NCI-H2196 (cell line): ENCODE data around the gene PYGB.
A peak's percentile ranks its signal among the peaks of the same experiment; 100 is the strongest.

Experiments
- DNase-seq: peaks from one replicate; lab custom pipeline; 2025; ENCODE audit not compliant: unreplicated experiment; lab: John Stamatoyannopoulos, UW

The PYGB gene

GRCh38 chr20:25247956-25248785 is at the start of gene PYGB:
TSS of gene PYGB (plus strand) at chr20:25248085. CDS start at chr20:25248179, 94 bp downstream.
- peak; percentile 83 for DNase-seq

DNA sequence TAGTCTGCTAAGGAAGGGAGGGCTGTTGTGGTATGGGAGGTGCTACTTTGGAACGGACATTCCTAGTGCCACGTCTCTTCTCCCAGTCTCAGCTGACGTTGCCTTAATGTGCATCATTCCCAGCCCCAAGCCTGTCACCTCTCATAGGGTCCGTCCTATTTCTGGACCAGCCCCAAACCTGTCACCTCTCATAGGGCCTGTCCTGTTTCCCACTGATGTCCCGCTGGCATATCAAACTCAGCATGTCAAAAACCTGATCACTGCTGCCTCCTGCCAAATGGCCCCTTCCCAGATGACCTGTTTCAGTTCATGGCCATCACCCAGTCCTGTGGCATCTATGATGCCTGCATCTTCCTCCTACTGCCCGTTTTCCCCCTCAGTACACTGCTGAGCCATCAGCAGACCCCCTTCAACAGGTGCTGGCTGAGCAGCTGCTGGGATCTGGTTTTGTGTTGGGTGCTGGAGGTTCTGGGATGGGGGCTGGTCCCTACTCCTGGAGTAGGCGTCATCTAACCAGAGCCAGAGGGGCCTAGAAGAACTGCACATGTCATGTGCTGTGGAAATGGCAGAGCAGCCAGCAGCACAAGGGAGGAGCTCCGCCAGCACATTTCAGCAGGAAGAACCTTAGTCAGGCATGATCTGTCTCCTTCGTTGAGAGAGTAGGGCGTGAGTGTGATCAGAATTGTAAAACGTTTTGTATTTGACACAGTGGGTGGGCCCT is 49.1 kb upstream of the PYGB start:
- no peak for DNase-seq

DNA sequence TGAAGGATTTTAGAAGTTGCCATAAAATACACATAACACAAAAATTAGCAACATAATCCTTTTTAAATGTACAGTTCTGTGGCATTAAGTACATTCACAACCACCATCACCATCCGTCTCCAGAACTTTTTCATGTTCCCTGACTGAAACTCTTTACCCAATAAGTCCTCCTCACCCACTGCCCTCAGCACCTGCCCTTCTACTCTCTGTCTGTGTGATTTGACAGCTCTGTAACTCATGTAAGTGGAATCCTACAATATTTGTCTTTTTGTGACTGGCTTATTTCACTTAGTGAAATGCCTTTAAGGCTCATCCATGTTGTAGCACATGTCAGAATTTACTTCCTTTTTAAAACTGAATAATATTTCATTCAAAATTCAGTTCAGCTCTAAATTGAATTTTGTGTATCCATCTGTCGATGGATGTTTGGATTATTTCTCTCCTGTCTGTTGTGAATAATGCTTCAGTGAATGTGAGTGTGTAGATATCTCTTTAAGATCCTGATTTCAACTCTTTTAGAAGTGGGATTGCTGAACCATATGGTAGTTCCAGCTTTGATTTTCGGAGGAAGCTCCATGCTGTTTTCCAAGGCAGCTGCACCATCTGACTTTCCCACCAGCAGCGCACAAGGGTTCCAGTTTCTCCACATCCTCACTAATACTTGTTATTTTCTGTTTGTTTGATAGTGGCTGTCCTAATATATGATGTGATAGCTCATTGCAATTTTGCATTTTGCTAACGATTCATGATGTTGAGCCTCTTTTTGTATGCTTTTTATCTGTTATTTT is 48.2 kb upstream of the PYGB start:
- no peak for DNase-seq

- no peak for DNase-seq
Measured at GRCh38 chr20:25203089-25203488, 44.8 kb upstream of the PYGB start.

DNA sequence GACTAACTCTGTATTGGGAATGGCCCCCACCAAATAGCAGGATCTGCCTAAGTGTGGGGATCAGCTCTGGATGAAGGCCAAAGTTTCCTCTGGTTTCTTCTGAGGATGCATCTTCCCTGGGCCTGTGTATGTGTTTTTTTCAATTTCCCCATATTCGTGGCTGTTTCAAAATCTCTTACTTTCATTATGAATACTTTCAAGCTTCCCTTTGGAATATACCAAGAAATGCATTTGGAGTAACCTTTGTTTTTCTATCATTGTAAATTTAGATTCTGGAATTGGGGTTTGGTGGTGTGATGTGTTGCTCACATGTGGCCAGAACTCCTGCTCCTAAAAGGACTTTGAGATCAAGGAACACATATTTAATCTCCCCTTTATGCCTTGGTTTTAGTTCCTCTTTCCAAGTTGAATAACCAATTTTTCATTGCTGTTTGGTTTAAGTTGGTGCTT is 44.0 kb upstream of the PYGB start:
- DNase-seq: no peak

DNA sequence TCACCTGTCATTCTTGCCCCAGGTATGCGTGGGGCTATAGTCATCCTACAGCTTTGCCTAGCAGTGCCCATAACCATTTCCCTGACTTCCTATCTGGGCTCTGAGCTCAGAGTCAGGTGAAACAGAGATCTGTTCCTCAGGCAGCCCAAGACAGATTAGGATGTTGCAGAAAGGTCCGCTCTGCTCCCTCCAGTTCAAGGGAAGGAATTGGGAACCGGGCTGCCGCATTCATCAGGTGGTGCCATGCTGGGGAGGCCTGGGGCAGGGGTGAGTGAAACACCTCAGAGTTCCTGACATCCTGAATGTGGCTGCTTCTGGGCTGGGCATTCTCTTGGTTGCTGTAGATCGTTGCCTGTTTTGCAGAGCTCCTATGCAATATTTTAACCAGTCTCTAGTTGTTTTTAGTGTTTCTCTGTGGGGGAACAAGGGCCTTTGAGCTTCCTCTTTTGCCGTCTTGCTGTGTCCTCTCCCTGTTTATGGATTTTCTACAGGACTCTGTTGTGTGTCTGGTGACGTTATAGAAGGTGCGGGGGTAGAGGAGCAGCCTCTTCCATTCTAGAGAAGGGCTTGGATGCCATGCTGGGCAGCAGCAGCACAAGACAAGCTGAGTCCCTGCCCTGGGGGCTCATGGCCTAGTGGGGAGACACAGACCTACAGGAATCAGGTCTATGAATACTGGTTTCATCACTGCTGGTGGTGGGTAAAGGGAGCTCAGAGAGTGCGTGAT is 43.2 kb upstream of the PYGB start:
- DNase-seq: no peak

DNA sequence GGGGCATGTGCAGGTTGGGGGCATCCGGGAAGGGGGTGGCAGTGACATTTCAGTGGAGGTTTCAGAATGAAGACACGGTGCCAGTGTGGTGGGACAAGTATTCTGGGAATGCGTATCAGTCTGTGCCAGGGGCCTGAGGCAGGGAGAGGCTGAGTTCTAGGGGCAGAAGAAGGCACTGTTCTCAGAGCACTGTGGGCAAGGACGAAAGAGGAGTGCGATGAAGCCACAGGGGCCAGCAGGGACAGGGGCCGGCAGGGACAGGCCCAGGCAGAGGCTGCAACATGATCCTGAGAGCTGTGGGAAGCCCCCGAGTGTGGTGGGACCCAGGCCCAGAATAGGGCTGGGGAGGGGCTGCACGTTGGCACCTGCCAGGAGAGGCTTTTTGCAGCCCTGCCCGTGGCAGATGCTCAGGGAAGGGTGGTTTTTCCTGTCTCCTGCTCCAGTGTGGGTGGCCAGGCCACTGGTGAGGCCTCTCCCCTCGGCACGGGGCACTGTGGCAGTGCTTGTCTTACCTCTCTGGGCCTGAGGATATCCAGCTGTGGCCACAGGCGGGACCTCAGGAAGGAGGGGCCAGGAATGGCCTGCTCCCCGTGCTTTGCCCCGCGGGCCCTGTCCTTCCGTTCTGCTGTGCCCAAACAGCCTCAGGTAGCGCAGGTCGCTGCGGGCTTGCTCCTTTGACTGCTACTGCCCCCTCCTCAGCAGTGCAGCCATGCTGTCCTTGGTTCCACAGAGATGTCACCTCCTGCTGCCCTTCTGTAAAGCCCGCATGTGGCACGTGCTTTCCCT is 42.4 kb upstream of the PYGB start:
- no peak for DNase-seq

DNA sequence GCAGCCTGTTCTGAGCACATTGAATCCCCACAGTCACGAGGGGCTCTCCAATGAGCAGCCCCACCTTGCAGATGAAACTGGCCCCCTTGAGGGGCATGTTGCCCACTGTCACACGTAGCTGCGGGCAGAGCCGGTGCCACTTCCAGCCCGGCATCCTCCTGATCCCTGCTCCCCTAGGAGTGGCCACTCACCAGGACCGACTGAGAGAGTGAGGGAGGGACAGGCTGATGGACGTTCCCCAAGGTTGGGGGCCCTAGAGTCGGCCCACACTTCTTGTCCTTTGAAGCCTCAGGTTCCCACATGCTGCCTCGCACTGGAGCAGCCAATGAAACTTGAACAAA is 41.9 kb upstream of the PYGB start:
- no peak for DNase-seq

GRCh38 chr20:25206548-25206947 is 41.3 kb upstream of the PYGB start:
- DNase-seq: no peak

DNA sequence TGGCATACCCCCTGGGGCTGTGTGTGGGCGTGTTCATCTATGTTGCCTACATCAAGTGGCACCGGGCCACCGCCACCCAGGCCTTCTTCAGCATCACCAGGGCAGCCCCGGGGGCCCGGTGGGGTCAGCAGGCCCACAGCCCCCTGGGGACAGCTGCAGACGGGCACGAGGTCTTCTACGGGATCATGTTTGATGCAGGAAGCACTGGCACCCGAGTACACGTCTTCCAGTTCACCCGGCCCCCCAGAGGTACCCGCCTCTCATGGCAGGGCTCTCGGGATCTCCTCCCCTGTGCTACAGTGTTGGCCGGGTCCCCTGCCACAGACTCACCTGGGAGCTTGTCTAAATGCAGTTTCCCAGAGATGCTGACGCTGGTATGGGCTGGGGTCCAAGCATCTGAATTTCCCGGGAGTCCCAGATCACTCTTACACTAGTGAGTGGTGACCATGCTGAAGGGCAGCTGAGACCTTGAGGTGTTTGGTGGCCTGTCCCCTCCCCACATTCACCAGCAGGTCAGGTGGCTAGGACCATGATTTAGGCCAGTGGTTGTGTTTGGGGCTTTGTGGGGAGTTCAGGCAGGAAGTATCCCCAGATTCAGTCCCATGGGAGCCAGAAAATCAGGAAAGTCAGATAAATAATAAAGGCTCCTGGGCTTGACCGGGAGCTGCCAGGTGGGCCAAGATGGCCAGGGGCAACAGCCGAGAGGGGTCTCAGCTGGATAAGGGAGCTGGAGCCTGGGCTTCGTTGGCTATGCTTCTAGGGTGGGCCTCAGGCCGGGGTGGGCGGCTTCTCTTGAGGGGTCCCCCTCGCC is 40.5 kb upstream of the PYGB start:
- DNase-seq: no peak

- no peak for DNase-seq
Measured at GRCh38 chr20:25207960-25208534, 39.8 kb upstream of the PYGB start.

DNA sequence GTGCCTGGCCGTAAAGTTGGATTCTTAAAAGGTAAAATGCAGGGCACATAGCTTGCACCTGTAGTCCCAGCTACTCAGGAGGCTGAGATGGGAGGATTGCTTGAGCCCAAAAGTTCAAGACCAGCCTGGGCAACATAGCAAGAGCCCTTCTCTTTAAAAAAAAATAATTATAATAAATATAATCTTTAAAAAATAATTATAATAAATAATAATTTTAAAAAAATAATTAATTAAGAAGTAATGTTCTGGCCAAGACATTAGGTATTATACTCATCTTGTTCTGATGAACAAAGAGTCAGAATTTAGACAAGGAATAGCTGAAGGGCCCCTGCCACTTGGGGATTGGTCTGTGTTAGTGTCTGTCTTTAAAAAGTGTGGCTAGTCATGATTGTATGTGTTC is 38.5 kb upstream of the PYGB start:
- no peak for DNase-seq

- no peak for DNase-seq
Measured at GRCh38 chr20:25209911-25210310, 38.0 kb upstream of the PYGB start.

DNA sequence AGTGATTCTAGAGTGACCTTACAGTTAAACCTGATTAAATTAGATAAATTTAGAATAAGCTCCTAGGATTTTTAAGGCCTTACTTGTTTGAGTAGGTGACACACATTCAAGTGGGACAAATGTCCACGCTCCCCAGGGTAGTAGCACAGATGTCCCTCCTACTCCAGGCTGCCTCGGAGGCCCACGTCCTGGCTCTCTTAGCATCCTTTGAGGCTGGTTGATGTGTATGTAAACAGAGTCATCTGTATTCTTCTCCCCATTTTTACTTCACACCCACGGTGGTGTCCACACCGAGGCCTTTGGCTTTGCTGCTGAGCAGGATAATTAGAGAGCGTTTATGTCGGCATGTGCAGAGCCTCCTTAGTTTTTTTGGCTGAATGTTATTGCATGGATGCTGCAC is 36.6 kb upstream of the PYGB start:
- DNase-seq: no peak

GRCh38 chr20:25212242-25212641 is 35.6 kb upstream of the PYGB start:
- no peak for DNase-seq

GRCh38 chr20:25213566-25214425 is 34.1 kb upstream of the PYGB start:
- no peak for DNase-seq

DNA sequence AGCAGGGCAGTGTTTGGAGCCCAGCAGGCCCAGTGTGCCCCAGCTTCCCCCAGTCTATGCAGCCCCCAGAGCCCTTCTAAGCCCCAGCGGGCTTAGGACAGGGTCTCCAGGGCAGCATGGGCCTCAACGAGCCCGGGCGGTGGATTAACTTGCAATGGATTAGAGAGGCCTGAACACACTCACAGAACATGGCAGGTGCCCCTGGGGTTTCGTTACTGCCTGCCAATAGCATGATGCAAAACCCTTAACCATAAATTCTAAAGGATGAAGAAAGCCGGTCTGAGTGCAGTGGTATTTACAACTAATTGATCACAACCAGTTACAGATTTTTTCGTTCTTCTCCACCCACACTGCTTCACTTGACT is 33.5 kb upstream of the PYGB start:
- DNase-seq: no peak

GRCh38 chr20:25214819-25215218 is 33.1 kb upstream of the PYGB start:
- no peak for DNase-seq
